HL-60 (cell line): ENCODE data around the gene GRM4.

Experiments used
- DNase-seq, 2 experiments: peaks; one replicate each; pipeline ENCODE4 v3.0.0-alpha.2; 2010 to 2020; ENCODE audit warnings: low read depth in 1 of 2, low spot score in 1 of 2
- H3K27ac ChIP-seq: fragments of 250-450 bp; sonication (Bioruptor Pico); replicated peaks from 2 replicates; pipeline ENCODE4 v1.5.1; 2020; ENCODE audit warnings: mild to moderate bottlenecking, moderate library complexity
- H3K27me3 ChIP-seq: fragments of 250-450 bp; sonication (Bioruptor Pico); 2 replicates; pipeline ENCODE4 v1.5.1; 2021; ENCODE audit warnings: mild to moderate bottlenecking, moderate library complexity; ENCODE audit not compliant: insufficient read depth, poor library complexity, severe bottlenecking
- H3K4me3 ChIP-seq: replicated peaks from 2 replicates; pipeline ENCODE4 v1.5.1; 2011; ENCODE audit warnings: mild to moderate bottlenecking, control low read depth, low read length; ENCODE audit not compliant: insufficient read depth
- GABPA ChIP-seq: IDR thresholded peaks from 2 replicates; pipeline ENCODE4 v1.6.1; 2012; ENCODE audit warnings: low read depth
- POLR2AphosphoS5 ChIP-seq: IDR thresholded peaks from 2 replicates; pipeline ENCODE4 v1.6.1; 2012; ENCODE audit warnings: low read depth
- SPI1 ChIP-seq: IDR thresholded peaks from 2 replicates; pipeline ENCODE4 v1.6.1; 2012; ENCODE audit warnings: low read depth, mild to moderate bottlenecking, borderline replicate concordance
- TF ChIP-seq, protein P1 (sequence below): IDR thresholded peaks from one replicate; pipeline ENCODE4 v1.5.1; 2011; ENCODE audit warnings: low read length, control low read depth, inconsistent platforms; ENCODE audit not compliant: insufficient read depth
- TF ChIP-seq, protein P2 (sequence below): IDR thresholded peaks from 2 replicates; pipeline ENCODE4 v1.6.1; 2012; ENCODE audit warnings: low read depth; ENCODE audit not compliant: insufficient replicate concordance

Gene GRM4

DNA sequence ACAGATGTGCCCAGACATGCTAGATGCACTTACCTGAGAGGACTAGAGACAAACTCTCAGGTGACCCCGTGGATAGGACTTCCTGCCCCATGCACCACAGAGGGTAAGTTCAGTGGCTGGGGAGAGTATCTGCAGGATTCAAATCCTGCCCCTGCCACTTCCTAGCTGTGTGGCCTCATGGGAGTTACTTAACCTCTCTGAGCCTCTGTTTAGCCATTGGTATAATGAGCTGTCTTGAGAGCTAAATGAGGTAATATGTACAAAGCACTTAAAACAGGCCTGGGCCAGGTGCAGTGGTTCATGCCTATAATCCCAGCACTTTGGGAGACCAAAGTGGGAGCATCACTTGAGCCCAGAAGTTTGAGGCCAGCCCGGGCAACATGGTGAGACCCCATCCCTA lies 59.3 kb downstream of the GRM4 start:
- TF ChIP-seq GABPA = no peak
- no peak for TF ChIP-seq SPI1
- TF ChIP-seq, protein P1, sequence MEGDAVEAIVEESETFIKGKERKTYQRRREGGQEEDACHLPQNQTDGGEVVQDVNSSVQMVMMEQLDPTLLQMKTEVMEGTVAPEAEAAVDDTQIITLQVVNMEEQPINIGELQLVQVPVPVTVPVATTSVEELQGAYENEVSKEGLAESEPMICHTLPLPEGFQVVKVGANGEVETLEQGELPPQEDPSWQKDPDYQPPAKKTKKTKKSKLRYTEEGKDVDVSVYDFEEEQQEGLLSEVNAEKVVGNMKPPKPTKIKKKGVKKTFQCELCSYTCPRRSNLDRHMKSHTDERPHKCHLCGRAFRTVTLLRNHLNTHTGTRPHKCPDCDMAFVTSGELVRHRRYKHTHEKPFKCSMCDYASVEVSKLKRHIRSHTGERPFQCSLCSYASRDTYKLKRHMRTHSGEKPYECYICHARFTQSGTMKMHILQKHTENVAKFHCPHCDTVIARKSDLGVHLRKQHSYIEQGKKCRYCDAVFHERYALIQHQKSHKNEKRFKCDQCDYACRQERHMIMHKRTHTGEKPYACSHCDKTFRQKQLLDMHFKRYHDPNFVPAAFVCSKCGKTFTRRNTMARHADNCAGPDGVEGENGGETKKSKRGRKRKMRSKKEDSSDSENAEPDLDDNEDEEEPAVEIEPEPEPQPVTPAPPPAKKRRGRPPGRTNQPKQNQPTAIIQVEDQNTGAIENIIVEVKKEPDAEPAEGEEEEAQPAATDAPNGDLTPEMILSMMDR = no peak
- TF ChIP-seq, protein P2, sequence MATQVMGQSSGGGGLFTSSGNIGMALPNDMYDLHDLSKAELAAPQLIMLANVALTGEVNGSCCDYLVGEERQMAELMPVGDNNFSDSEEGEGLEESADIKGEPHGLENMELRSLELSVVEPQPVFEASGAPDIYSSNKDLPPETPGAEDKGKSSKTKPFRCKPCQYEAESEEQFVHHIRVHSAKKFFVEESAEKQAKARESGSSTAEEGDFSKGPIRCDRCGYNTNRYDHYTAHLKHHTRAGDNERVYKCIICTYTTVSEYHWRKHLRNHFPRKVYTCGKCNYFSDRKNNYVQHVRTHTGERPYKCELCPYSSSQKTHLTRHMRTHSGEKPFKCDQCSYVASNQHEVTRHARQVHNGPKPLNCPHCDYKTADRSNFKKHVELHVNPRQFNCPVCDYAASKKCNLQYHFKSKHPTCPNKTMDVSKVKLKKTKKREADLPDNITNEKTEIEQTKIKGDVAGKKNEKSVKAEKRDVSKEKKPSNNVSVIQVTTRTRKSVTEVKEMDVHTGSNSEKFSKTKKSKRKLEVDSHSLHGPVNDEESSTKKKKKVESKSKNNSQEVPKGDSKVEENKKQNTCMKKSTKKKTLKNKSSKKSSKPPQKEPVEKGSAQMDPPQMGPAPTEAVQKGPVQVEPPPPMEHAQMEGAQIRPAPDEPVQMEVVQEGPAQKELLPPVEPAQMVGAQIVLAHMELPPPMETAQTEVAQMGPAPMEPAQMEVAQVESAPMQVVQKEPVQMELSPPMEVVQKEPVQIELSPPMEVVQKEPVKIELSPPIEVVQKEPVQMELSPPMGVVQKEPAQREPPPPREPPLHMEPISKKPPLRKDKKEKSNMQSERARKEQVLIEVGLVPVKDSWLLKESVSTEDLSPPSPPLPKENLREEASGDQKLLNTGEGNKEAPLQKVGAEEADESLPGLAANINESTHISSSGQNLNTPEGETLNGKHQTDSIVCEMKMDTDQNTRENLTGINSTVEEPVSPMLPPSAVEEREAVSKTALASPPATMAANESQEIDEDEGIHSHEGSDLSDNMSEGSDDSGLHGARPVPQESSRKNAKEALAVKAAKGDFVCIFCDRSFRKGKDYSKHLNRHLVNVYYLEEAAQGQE = no peak
- no peak for TF ChIP-seq POLR2AphosphoS5
- DNase-seq = no peak
- Histone ChIP-seq H3K27ac (no peak overlapping the region), H3K4me3 (no peak overlapping the region), H3K27me3 (no peaks in the 10 kb centered on the region)

DNA sequence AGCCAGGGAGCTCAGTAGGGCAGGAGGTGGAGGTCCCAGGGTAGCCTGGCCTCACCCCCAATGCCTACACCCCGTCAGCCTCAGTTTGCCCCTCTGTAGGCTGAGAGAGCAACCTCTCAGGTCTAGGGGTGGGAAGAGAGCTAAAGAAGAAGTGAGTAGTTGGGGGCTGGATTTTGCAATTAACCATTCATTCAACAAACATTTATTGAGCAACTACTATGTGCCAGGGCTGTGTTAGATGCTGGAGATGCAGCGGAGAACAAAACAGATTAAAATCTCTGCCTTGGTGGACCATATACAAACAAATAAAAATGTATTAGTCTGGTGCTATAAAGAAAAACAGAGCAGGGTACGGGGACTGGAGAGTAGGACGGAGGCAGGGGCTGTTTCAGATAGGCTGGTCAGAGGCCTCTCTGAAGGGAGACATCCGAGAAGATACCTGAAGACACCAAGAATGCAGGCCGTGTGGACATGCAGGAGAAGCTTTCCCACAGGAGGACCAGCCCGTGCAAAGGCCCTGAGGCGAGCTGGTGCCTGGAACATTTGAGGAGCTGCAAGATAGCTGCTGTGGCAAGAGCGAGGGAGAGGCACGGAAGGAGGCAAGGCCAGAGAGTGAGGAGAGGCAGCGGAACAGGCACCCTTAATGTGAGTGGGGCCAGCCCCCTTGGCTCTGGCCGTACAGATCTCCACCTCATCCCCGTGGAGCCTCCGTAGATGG lies 60.3 kb downstream of the GRM4 start:
- H3K4me3 ChIP-seq = no peak overlapping the region
- H3K27ac ChIP-seq = no peak overlapping the region
- TF ChIP-seq, protein P1 = no peak
- TF ChIP-seq POLR2AphosphoS5 = no peak
- TF ChIP-seq, protein P2 = no peak
- TF ChIP-seq SPI1 = no peak
- no peak for TF ChIP-seq GABPA
- H3K27me3 ChIP-seq = no peaks in the 10 kb centered on the region
- DNase-seq = no peak

DNA sequence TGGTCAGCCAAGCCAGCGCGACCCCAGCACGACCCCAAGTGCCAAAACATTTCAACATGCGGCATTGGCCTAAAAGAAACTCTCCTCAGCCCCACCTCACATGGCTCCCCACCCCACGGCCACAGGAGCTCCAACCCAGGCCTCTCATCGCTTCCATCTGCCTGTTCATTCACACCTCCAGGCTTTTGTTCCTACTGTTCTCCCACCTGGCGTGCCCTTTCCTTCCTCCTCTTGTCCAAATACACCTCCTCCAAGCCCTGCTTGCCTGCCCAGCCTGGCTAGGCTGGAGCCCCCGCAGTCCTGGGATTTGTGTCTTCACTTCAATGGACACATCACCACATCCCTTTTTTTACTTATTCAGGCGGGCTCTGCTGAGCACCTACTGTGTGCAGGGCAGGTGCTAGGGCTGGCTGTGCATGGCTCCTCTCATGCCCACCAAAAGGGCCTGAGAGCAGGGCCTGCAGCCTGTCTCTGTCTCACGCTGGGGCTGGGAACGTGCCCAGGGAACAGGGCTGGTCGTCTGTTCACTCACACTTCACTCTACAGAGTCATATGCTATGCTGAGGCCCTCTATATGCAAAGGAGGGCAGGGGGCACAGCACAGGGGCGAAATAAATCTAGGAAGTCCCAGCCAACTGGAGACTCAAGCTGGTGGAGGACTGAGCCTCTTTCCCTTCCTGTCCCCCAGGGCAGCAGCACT lies 61.1 kb downstream of the GRM4 start:
- H3K27me3 ChIP-seq = no peaks in the 10 kb centered on the region
- DNase-seq = no peak
- H3K4me3 ChIP-seq = no peak overlapping the region
- no peak for TF ChIP-seq GABPA
- TF ChIP-seq SPI1 = no peak
- TF ChIP-seq, protein P1 = no peak
- no peak for TF ChIP-seq POLR2AphosphoS5
- TF ChIP-seq, protein P2 = no peak
- H3K27ac ChIP-seq = no peak overlapping the region
